ENCODE measurements around the gene GRM8.

DNA sequence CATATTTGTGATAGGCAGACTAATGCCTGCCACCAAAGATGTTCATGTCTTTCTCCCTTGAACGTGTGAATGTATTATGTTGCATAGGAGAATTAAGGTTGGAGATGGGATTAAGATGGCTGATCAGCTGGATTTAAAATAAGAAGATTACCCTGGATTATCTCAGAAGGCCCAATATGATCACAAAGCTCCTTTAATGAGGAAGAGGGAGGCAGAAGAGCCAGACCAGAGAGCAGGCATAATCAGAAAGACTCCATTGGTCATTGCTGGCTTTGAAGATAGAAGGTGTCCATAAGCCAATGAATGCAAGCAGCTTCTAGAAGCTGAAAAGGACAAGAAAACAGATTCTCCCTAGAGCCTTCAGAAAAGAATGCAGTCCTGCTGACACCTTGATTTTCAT, 410.3 kb downstream of the GRM8 start:
- TF ChIP-seq, protein P1, sequence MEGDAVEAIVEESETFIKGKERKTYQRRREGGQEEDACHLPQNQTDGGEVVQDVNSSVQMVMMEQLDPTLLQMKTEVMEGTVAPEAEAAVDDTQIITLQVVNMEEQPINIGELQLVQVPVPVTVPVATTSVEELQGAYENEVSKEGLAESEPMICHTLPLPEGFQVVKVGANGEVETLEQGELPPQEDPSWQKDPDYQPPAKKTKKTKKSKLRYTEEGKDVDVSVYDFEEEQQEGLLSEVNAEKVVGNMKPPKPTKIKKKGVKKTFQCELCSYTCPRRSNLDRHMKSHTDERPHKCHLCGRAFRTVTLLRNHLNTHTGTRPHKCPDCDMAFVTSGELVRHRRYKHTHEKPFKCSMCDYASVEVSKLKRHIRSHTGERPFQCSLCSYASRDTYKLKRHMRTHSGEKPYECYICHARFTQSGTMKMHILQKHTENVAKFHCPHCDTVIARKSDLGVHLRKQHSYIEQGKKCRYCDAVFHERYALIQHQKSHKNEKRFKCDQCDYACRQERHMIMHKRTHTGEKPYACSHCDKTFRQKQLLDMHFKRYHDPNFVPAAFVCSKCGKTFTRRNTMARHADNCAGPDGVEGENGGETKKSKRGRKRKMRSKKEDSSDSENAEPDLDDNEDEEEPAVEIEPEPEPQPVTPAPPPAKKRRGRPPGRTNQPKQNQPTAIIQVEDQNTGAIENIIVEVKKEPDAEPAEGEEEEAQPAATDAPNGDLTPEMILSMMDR (IDR thresholded peaks at IDR 0.05; ENCODE audit: insufficient read depth, low read depth, low read length) = no peak
- no peak for TF ChIP-seq EZH2 (IDR thresholded peaks at IDR 0.05; ENCODE audit: insufficient read depth, low read length)

Data from astrocyte (in vitro differentiated cells and primary cell).